Hepatocyte (in vitro differentiated cells): ENCODE measurements around the gene HAUS1.

Source experiments
- CTCF ChIP-seq: fragments of 200-600 bp; sonication (generic); IDR thresholded peaks from 2 replicates; pipeline ENCODE4 v1.5.1; 2016; ENCODE audit warnings: antibody characterized with exemption, mild to moderate bottlenecking; ENCODE audit not compliant: poor library complexity
- EZH2 ChIP-seq: fragments of 200-600 bp; sonication (generic); IDR thresholded peaks from 2 replicates; pipeline ENCODE4 v1.6.1; 2016; ENCODE audit warnings: antibody characterized with exemption, mild to moderate bottlenecking, borderline replicate concordance
- EZH2phosphoT487 ChIP-seq: fragments of 200-600 bp; sonication (generic); IDR thresholded peaks from one replicate; pipeline ENCODE4 v1.6.1; 2018; ENCODE audit warnings: antibody characterized with exemption, mild to moderate bottlenecking, low read depth, moderate library complexity; ENCODE audit not compliant: unreplicated experiment, severe bottlenecking

DNA sequence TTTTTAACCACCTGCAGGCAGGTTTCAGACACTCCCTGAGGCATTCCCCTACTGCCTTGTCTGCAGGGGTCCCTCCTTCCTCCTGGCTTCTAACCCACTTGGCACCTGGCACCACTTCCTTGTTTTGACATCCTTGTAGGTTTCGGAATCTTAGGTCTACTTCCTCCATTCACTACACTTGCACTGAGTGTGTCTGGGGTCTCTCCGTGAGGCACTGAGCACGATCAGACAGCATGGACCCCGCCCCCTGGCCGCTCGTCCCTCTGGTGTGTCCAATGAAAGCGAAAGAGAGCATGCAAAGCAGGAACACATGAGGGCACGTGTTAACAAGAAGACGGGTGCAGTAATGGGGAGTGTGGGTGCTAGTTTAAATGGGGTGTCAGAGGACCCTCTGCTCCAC is 63.8 kb downstream of the HAUS1 start:
- TF ChIP-seq CTCF (no peak), EZH2 (no peak), EZH2phosphoT487 (no peak)
